ENCODE results near the gene KRT82. TPM values are rescaled to one million over a fixed set of nuclear protein-coding genes. Genes with fewer than 3 reads are reported as not detected.

KRT82 gene
- total RNA-seq, 4 donors from 2014 or later = not detected

- TF ChIP-seq, protein P1, sequence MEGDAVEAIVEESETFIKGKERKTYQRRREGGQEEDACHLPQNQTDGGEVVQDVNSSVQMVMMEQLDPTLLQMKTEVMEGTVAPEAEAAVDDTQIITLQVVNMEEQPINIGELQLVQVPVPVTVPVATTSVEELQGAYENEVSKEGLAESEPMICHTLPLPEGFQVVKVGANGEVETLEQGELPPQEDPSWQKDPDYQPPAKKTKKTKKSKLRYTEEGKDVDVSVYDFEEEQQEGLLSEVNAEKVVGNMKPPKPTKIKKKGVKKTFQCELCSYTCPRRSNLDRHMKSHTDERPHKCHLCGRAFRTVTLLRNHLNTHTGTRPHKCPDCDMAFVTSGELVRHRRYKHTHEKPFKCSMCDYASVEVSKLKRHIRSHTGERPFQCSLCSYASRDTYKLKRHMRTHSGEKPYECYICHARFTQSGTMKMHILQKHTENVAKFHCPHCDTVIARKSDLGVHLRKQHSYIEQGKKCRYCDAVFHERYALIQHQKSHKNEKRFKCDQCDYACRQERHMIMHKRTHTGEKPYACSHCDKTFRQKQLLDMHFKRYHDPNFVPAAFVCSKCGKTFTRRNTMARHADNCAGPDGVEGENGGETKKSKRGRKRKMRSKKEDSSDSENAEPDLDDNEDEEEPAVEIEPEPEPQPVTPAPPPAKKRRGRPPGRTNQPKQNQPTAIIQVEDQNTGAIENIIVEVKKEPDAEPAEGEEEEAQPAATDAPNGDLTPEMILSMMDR (IDR thresholded peaks at IDR 0.05) = no peak
- DNase-seq (ENCODE audit: low spot score) = no peak
- no peak for ATAC-seq (ENCODE audit: low FRiP score)
Observed at GRCh38 chr12:52391618-52392002, 14.5 kb downstream of the KRT82 start.

GRCh38 chr12:52390739-52391617, 15.2 kb downstream of the KRT82 start:
- DNase-seq (ENCODE audit: low spot score) (no peak), ATAC-seq (ENCODE audit: low FRiP score) (no peak)
- TF ChIP-seq, protein P1 (IDR thresholded peaks at IDR 0.05) = no peak

DNA sequence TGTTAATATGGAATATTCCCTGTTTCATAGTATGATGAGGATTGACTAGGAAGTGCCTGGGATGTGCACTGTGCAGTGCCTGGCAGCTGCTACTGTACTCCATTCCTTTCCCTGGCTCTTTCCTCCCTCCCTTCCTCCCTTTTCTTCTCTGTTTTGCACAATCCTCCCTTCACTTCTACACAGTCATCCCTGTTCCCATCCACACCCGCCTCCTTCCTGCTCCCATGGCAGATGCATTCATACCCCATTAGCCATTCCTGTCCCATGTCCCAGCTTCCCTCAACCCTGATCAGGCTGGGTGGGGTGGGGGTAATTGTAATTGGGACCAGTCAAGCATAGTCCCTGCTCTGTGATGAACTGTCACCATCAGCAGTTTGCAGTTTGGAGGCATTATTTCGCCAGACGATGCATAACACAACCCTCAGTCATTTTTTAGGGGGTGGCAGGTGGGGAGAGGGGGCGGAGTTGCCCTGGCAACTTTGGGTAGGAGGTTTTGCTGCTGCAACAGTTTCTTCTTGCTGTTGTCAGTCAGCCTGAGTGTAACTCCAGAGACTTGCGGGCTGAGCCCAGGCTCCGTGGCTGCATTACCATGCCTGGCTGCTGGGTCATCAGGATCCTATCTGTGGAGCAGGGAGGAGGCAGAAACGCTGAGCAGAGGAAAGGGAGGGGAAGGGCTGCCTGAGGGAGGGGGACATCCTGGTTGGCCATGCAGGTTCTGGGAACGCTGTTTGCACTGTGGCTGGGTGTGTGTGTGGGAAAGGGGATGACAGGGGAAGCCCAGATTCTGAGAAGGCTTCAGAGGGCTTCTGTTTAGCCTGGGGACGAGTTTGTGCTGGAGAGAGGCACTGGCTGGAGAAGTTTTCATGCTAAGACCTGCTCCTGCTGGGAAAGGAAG, 16.6 kb downstream of the KRT82 start:
- TF ChIP-seq, protein P1 (IDR thresholded peaks at IDR 0.05) = no peak
- peak; percentile 78 for ATAC-seq (ENCODE audit: low FRiP score)
- DNase-seq (ENCODE audit: low spot score) = no peak

DNA sequence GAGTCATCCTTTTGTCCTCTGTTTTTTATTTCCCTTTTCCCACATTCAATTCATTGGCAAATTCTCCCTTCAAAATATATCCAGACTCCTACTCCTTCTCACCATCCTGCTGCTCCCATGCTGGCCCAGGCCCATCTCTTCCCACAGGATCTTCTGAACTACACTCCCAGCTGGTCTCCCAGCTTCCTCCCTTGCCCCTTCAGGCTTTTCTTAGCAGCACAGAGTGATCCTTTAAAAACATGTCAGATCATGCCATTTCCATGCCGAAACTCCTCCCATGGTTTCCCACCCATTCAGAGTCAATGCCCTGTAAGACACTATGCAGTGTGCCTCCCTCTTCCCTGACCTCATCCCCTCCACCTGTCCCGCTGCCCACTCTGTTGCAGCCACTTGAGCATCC, 18.3 kb downstream of the KRT82 start:
- DNase-seq (ENCODE audit: low spot score) (no peak), ATAC-seq (ENCODE audit: low FRiP score) (no peak)
- TF ChIP-seq, protein P1 (IDR thresholded peaks at IDR 0.05) = no peak

DNA sequence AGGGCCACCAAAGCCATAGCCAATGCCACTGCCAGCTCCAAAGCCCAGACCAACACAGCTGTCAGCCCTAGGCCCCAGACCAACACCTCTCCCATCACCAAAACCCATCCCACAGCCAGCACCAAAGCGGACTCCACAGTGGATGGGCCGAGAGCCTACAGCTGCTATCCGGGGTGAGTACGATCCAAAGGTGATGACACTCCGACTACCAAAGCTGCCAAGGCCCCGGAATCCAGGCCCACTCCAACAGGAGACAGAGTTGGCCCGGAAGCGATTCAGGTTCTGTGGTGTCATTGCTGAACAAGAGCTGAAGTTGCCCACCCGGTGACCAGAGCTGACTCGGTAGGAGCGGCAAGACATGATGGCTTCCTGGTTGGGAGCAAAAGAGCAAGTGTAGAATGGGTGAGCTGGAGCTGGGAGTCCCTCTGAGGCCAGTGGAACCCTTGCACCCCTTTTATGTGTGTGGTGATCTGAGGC, 20.9 kb downstream of the KRT82 start, which contains the start of gene KRT84:
Gene KRT84 (minus strand): TSS at position 427 of the 477 bp plus-strand sequence. CDS start 67 bp downstream, at position 360.
- ATAC-seq (ENCODE audit: low FRiP score) = no peak
- DNase-seq (ENCODE audit: low spot score) = no peak
- TF ChIP-seq, protein P1 (IDR thresholded peaks at IDR 0.05) = no peak

DNA sequence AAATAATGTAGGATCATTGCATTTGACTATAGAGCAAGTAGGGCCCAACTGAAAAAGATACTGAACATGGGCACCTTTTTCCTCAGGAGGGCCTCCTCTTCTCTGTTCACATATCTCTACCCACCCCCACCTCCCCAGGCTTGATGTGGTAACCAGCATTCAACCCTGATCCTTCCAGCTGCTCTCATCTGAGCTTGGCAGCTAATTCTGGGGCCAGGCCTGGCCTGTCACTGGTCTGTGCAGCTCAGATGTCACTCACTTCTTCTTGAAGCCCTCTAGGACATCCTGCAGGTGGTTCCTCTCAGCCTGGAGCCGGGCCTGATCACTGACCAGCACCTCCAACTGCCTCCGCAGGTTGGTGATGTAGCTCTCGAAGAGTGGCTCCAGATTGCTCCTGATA, 22.8 kb downstream of the KRT82 start:
- TF ChIP-seq, protein P1 (IDR thresholded peaks at IDR 0.05) = no peak
- DNase-seq (ENCODE audit: low spot score) = no peak
- no peak for ATAC-seq (ENCODE audit: low FRiP score)
